Glomerular endothelial cell (primary cell): Measurements from ENCODE around the gene GRAP2. TPM values are rescaled to one million over a fixed set of nuclear protein-coding genes. Genes with fewer than 3 reads are reported as not detected.
"Not testable (repeated sequence)": the region's sequence is repeated elsewhere in the genome, so short reads cannot be mapped to it uniquely, and the experiment has no call there.

ENCODE experiments used
- DNase-seq: peaks from one replicate; pipeline ENCODE4 v3.0.0-alpha.2; 2011; ENCODE audit warnings: low read depth, low spot score; ENCODE audit errors: extremely low read depth
- total RNA-seq: library from RNA; depleted of rRNA; stranded (reverse); fragments of >200 nt; gene quantifications from 2 replicates; pipeline ENCODE4 v1.2.3, GENCODE V29; 2015

The GRAP2 gene
- total RNA-seq, 1 donor from 2014 or later: not detected

GRCh38 chr22:39990686-39991085, 89.8 kb downstream of the GRAP2 start:
- no peak for DNase-seq

GRCh38 chr22:39991159-39991860, 90.4 kb downstream of the GRAP2 start:
- DNase-seq: no peak

- no peak for DNase-seq
Measured at GRCh38 chr22:39992088-39992826, 91.4 kb downstream of the GRAP2 start.

- DNase-seq: not testable (repeated sequence)
Measured at GRCh38 chr22:39992894-39993293, 92.0 kb downstream of the GRAP2 start.

GRCh38 chr22:39994041-39994565, 93.2 kb downstream of the GRAP2 start:
- DNase-seq: no peak

- DNase-seq: no peak
Measured at GRCh38 chr22:39994566-39995392, 93.9 kb downstream of the GRAP2 start, which contains the start of gene FAM83F. TSS of gene FAM83F (plus strand) at chr22:39994954. CDS start at chr22:39995043, 89 bp downstream.

- no peak for DNase-seq
Measured at GRCh38 chr22:39995393-39996252, 94.7 kb downstream of the GRAP2 start.

GRCh38 chr22:39996732-39997131, 95.8 kb downstream of the GRAP2 start:
- no peak for DNase-seq

GRCh38 chr22:39997421-39997820, 96.5 kb downstream of the GRAP2 start:
- DNase-seq: no peak

GRCh38 chr22:39997939-39998726, 97.2 kb downstream of the GRAP2 start:
- no peak for DNase-seq

GRCh38 chr22:39999144-39999757, 98.4 kb downstream of the GRAP2 start:
- no peak for DNase-seq

GRCh38 chr22:40000171-40000570, 99.3 kb downstream of the GRAP2 start:
- no peak for DNase-seq

GRCh38 chr22:40001106-40001505, 100.2 kb downstream of the GRAP2 start:
- DNase-seq: no peak

GRCh38 chr22:40001800-40002577, 101.1 kb downstream of the GRAP2 start:
- no peak for DNase-seq

- no peak for DNase-seq
Measured at GRCh38 chr22:40002935-40003715, 102.2 kb downstream of the GRAP2 start.

- no peak for DNase-seq
Measured at GRCh38 chr22:40004836-40005235, 104.0 kb downstream of the GRAP2 start.

GRCh38 chr22:40006641-40007040, 105.8 kb downstream of the GRAP2 start:
- no peak for DNase-seq
